HG02623 (cell line): ENCODE data around the gene P4HB.

Source experiments
- ATAC-seq: cut with Tn5 transposase; IDR thresholded peaks from one replicate; pipeline ENCODE4 v1.9.1; 2021; ENCODE audit warnings: moderate library complexity; ENCODE audit not compliant: unreplicated experiment

P4HB gene

GRCh38 chr17:81859906-81860755 lies at the start of gene P4HB:
Gene P4HB (minus strand): TSS chr17:81860535. CDS start chr17:81860471, 64 bp downstream.
- ATAC-seq, result peak; percentile 73

- ATAC-seq, result no peak
Measured at GRCh38 chr17:81909231-81909630, 48.9 kb upstream of the P4HB start.

GRCh38 chr17:81908793-81909192 lies 48.5 kb upstream of the P4HB start:
- ATAC-seq, result no peak

GRCh38 chr17:81907219-81908145 lies 47.1 kb upstream of the P4HB start:
- no peak for ATAC-seq

GRCh38 chr17:81906476-81907218 lies 46.3 kb upstream of the P4HB start:
- no peak for ATAC-seq

GRCh38 chr17:81905993-81906392 lies 45.7 kb upstream of the P4HB start:
- no peak for ATAC-seq

GRCh38 chr17:81905424-81905875 lies 45.1 kb upstream of the P4HB start:
- ATAC-seq, result no peak

GRCh38 chr17:81904600-81905423 lies 44.5 kb upstream of the P4HB start:
- no peak for ATAC-seq

- ATAC-seq, result no peak
Measured at GRCh38 chr17:81903896-81904599, 43.7 kb upstream of the P4HB start.

- ATAC-seq, result no peak
Measured at GRCh38 chr17:81903415-81903831, 43.1 kb upstream of the P4HB start.

GRCh38 chr17:81902653-81903414 lies 42.5 kb upstream of the P4HB start:
- ATAC-seq, result no peak

GRCh38 chr17:81902023-81902652 lies 41.8 kb upstream of the P4HB start, which contains the start of gene NPB:
Gene NPB (plus strand): TSS chr17:81902238. CDS start chr17:81902278, 40 bp downstream.
- no peak for ATAC-seq

- no peak for ATAC-seq
Measured at GRCh38 chr17:81901167-81902022, 41.1 kb upstream of the P4HB start.

- no peak for ATAC-seq
Measured at GRCh38 chr17:81900181-81900820, 40.0 kb upstream of the P4HB start.

GRCh38 chr17:81899514-81900166 lies 39.3 kb upstream of the P4HB start:
- no peak for ATAC-seq

GRCh38 chr17:81898885-81899284 lies 38.5 kb upstream of the P4HB start:
- ATAC-seq, result no peak
